ENCODE data around the gene PISD. TPM values are rescaled to one million over a fixed set of nuclear protein-coding genes. Genes with fewer than 3 reads are reported as not detected.
"Not testable (repeated sequence)": the region's sequence is repeated elsewhere in the genome, so short reads cannot be mapped to it uniquely, and the experiment has no call there.

PISD gene
- total RNA-seq, 1 experiment from 2014 or later = 16.7 TPM

- no peak for DNase-seq (ENCODE audit: low read depth)
Observed at GRCh38 chr22:31607696-31608095, 54.3 kb downstream of the PISD start.

GRCh38 chr22:31605851-31606585 is 56.0 kb downstream of the PISD start:
- DNase-seq (ENCODE audit: low read depth) = no peak

GRCh38 chr22:31604746-31605705 is 57.0 kb downstream of the PISD start:
- DNase-seq (ENCODE audit: low read depth) = no peak

- no peak for DNase-seq (ENCODE audit: low read depth)
Observed at GRCh38 chr22:31604137-31604705, 57.8 kb downstream of the PISD start.

GRCh38 chr22:31603574-31603973 is 58.4 kb downstream of the PISD start:
- no peak for DNase-seq (ENCODE audit: low read depth)

- DNase-seq (ENCODE audit: low read depth) = no peak
Observed at GRCh38 chr22:31603081-31603525, 58.9 kb downstream of the PISD start.

GRCh38 chr22:31602259-31602952 is 59.6 kb downstream of the PISD start:
- DNase-seq (ENCODE audit: low read depth) = peak; percentile 98

GRCh38 chr22:31595271-31595670 is 66.7 kb downstream of the PISD start:
- DNase-seq (ENCODE audit: low read depth) = no peak

GRCh38 chr22:31590161-31590560 is 71.9 kb downstream of the PISD start:
- DNase-seq (ENCODE audit: low read depth) = not testable (repeated sequence)

GRCh38 chr22:31588970-31589675 is 72.9 kb downstream of the PISD start:
- DNase-seq (ENCODE audit: low read depth) = no peak

- DNase-seq (ENCODE audit: low read depth) = no peak
Observed at GRCh38 chr22:31586137-31586920, 75.7 kb downstream of the PISD start.

GRCh38 chr22:31585161-31585859 is 76.7 kb downstream of the PISD start:
- no peak for DNase-seq (ENCODE audit: low read depth)

- DNase-seq (ENCODE audit: low read depth) = no peak
Observed at GRCh38 chr22:31584804-31585160, 77.2 kb downstream of the PISD start.

GRCh38 chr22:31583861-31584485 is 78.0 kb downstream of the PISD start:
- peak; percentile 8 for DNase-seq (ENCODE audit: low read depth)

GRCh38 chr22:31579835-31580242 is 82.2 kb downstream of the PISD start:
- no peak for DNase-seq (ENCODE audit: low read depth)

GRCh38 chr22:31578171-31578570 is 83.8 kb downstream of the PISD start:
- DNase-seq (ENCODE audit: low read depth) = no peak

- no peak for DNase-seq (ENCODE audit: low read depth)
Observed at GRCh38 chr22:31577711-31578110, 84.3 kb downstream of the PISD start.

- DNase-seq (ENCODE audit: low read depth) = no peak
Observed at GRCh38 chr22:31575190-31575589, 86.8 kb downstream of the PISD start.

- DNase-seq (ENCODE audit: low read depth) = no peak
Observed at GRCh38 chr22:31574055-31574670, 87.9 kb downstream of the PISD start.

Data from RPMI7951 (cell line).